Measurements from ENCODE around the gene RPTOR. TPM values are rescaled to one million over a fixed set of nuclear protein-coding genes. Genes with fewer than 3 reads are reported as not detected.

Gene RPTOR
- total RNA-seq, 1 donor from 2014 or later, result 18.8 TPM

DNA sequence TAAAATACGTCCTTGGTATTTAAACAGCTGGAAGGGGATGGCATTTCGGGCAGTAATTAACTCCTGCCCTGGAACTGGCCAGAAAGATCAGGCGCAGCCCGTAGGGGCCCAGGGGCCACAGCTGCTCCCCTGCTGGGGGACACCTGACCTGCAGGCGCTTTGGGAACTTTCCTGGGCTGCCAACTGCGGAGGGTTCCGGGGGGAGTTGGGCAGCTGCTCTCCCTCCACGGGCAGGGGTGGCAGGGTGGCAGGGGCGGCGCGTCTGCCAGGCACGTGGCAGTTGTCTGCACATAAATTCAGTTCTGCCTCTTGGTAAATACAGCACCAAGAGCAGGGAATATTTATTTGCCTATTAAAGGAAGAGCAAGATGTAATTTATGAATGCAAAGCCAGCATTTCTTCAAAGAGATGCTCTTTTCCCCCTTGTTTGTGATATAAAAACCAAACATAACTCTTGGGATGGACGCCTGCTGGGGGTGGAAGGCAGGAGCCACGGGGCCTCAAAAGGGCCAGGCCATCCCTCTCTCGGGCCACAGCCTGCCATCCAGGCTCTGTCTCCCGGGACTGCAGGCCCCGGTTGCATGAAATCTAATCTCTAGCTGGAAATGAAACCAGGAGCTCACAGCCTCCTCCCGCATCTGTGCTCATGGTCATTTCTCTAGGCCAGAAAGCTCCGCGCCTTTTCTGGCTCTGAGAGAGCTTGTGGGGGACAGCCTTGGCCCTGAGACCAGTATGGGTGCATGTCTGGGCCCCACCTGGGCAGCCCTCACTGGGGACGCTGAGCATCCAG, 417.1 kb downstream of the RPTOR start:
- ATAC-seq, result no peak

DNA sequence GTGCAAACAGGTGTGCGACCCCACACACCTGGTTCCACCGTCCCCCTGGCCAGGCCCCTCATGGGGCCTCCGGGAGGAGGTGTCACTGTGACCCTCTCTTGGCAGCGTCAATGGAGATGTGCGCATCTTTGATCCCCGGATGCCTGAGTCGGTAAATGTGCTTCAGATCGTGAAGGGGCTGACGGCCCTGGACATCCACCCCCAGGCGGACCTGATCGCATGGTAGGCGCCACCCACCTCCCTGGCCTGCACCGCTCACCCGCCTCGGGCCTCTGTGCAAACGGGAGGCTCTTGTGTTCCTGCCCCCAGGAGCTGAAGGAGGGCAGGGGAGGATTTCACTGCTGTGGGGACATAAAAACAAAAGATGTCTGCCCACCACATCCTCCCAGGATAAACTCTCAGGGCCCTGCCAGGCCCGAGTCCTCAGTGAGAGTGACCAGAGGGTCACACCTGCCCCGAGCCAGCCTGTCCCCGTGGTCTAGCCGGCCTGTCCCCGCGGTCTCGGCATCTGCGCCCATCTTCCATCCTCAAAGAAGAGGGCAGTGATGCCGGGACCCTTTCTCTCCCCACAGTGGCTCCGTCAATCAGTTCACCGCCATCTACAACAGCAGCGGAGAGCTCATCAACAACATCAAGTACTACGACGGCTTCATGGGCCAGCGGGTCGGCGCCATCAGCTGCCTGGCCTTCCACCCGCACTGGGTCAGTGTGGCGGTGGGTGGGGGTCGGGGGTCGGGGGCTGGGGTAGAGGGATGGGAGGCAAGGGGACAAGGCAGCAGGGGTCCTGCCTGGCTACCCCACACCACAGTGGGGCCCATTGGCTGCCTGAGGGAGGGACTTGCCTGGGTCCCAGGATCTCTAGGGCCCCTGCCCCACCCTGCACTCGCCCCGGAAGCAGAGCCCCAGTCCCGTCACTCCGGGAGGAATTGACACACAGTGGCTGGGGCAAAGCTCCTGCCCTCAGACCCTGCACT, 418.0 kb downstream of the RPTOR start:
- ATAC-seq (no peak), DNase-seq (ENCODE audit: low spot score) (no peak)

More for the DNA sequence above, 417.1 kb downstream of the RPTOR start:
- DNase-seq (ENCODE audit: low spot score), result no peak

DNA sequence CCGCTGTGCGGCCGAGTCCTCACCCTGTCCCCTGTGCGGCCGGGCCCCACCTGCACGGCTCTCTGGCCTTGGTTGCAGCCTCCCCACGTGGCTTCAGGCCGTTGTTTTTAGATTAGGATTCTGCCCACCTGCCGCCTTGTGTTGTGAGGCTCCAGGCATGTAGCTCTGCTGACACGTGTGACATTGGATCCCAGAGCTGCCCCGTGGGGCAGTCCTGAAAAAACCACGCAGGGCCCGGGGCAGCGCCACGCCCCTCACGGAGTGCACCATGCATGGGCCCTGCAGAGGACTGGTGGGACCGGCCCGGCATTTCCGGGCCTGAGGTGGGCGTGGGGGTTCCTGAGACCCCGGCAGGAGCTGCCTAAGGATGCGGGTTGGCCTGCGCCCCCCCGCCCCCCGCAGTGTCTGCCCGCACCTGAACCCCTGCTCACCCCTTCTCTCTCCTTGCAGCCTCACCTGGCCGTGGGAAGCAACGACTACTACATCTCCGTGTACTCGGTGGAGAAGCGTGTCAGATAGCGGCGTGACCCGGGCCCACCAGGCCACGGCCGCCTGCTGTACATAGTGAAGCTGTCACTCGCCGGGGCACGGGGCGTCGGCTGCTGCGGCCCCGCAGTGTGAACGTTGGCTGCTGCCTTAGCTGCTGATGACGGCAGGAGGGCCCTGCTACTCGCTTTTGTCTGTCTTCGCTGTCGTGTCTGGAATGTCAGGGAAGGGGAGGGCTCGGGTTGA, 419.3 kb downstream of the RPTOR start:
- DNase-seq (ENCODE audit: low spot score), result no peak
- no peak for ATAC-seq

DNA sequence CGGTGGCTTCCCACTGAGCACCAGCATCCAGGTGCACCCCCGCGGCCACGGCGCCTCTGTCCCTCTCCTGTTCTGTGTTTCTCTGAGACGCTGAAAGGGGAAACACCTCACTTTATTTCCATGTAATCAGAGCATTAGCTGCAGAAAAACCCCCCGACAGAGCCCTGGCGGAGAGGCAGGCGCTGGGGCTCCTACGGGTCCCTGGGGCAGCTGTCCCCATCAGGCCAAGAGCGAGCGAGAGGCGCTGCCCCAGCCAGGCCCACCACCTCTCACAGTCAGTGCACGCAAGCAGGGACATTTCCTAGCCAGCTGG, 419.9 kb downstream of the RPTOR start:
- DNase-seq (ENCODE audit: low spot score) (no peak), ATAC-seq (no peak)

DNA sequence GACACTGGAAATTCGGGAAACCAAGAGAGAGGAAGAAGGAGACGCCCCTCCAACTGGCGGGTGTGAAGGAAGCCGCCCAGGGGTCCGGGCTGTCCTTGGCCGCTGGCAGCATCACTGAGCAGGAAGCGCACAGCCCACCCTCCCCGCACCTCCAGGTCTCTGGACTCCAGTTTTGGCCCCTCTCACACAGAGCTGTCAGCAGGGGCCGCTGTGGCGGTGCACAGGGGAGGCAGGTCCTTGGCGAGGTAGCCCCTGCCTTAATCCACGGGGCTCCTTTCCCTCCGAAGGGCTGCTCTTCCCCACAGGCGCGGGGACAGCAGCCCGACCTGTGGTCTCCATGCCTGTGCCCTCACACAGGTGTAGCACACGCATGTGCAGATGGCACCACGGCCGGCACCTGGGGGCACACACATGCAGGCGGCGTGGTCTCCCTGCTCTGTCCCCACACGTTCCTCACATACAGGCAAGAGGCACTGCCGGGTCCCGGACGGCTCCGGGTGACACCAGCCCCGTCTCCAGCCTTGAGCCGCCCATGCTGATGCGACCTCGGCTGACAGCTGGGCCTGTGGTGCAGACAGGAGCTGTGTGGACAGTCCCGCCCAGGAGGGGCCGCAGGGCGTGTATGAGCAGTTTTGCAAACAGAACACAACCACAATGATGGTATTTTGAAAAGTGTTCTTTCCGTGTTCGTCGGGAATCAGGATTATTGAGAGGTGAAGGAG, 420.4 kb downstream of the RPTOR start:
- ATAC-seq, result no peak

DNA sequence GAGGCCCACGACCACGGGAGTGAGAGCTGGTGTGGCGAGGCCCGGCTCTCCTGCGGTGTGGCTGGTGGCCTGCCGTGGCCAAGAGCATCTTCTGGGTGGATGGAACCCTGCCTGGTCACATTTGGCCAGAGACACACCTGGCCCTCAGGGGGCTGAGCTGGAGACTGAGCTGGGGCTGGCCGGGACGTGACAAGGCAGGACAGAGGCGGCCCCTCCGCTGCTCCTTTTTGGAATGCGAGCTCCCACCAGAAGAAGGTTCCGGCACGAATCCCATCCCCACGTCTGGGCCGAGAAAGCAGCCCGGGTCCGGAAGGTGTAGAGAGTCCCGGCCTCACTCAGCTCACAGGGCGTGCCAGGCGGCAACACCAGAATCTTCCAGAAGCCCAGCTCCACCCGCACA, 421.0 kb downstream of the RPTOR start:
- DNase-seq (ENCODE audit: low spot score), result no peak
- ATAC-seq, result no peak

More for the DNA sequence above, 420.4 kb downstream of the RPTOR start:
- no peak for DNase-seq (ENCODE audit: low spot score)

DNA sequence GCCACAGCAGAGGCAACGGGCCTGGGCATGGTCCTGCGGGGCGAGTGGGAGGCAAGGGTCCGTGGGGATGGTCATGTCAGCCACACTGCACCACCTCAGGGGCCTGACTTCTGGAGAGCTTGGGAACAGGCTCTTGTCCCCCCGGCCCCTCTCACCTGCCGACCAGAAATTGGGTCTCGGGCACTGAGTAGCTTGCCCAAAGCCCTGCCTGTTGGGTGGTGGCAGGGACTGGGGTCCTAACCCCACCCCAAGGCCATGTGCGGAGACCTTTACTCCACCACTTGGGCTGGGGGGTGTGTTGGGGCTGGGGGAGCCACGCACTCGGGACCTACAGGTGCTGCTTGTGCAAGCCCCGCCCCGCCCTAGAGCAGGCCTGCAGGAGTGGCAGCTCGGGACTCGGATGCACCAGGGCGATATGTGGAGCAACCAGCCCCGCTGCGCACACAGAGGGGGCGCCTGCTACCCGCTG, 422.8 kb downstream of the RPTOR start:
- ATAC-seq (peak; percentile 3), DNase-seq (ENCODE audit: low spot score) (peak; percentile 44)

DNA sequence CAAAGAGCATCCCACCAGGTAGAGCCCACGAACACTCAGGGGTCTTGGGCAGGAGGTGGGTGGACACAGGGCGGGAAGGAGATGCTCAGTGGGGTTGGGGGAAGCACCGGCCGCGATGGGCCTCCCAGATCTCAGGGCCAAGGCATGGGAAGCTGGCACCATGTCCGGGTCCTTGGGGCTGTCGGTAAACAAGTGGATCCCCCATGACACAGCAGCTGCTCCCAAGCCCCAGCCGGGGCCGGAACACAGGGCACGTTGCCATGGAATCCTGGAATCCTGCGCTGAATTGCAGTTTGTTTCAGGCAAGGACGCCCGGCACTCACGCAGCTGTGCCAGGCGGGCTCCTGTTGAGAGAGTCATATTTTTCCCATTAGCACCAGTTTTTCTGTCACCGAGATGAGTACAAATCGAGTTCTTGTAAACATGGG, 424.0 kb downstream of the RPTOR start:
- DNase-seq (ENCODE audit: low spot score), result no peak
- no peak for ATAC-seq

DNA sequence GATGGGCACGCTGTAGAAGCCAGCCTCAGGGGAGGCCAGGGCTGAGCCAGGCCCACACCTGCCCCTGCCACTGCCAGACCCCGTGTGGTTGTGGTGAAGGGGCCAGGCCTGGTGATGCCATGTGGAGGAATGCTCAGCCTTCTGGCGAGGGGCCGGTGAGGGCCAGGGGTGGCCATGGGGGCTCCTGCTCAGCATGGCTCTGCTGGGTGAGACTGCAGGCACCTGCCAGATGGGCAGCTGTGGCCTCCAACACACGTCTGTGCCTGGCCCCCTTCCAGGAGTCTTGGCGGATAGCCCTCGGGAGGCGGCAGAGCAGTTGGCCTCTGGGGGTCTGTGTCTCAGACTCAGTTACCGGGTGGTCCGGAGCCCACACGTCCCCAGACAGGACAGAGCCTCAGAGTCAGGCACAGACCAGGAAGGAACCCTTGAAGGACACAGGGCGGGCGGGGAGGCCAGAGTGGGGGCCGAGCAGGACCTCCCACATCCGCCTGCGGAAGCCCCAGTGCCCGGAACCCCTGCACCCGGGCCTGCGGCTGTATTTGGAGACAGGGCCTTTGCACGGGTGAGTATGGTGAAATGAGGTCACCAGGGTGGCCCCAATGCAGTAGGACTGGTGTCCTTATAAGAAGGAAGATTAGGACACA, 424.5 kb downstream of the RPTOR start:
- DNase-seq (ENCODE audit: low spot score), result peak; percentile 46
- ATAC-seq, result peak; percentile 34

DNA sequence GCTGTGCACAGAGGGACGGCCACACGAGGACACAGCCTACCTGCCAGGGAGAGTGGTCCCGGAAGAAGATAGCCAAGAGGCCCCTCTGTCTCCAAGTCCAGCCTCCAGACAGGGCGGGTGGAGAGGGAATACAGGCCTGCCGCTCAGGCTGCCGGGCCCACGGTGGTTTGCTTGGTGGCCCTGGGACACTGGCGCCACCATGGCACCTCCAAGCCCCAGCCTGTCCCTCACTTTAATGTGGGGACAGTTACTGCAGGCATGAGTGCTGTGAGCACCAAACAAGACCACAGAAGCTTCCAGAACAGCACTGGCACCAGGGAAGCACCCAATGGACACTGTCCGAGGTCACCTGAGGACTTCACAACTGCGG, 425.0 kb downstream of the RPTOR start:
- no peak for DNase-seq (ENCODE audit: low spot score)
- peak; percentile 13 for ATAC-seq

DNA sequence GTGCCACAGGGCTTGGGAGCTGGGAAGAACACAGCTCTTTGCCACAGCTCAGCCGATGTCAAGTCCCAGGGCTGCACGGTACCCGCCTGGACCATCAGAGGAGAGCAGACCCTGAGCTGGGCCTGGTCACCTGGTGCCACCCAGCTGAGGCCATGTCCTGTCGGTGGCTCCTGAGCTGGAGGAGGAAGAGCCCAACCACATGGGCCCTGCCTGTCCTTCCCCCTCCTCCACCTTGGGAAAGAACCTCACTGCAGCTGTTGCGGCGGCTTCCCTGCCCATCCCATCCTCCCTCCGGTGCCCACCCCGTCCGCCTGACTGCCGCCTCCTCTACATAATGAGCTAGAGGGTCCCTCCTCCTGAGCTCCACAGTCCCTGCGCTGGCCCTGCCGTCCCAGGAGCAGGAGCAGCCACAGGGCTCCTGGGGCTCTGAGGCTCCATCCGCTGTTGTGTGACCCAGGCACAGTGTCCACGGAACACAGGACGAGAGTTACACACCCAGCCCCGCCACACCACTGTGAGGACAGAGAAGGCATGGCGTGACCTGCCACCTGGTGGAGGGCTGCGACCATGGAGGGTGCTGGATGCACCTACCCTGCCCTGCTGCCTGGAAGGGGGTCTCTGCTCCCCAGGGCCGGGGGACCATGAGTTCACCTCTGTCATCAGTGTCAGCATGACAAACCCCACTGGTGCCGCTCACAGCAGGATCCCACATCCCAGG, 425.6 kb downstream of the RPTOR start:
- DNase-seq (ENCODE audit: low spot score) (no peak), ATAC-seq (peak; percentile 62)

DNA sequence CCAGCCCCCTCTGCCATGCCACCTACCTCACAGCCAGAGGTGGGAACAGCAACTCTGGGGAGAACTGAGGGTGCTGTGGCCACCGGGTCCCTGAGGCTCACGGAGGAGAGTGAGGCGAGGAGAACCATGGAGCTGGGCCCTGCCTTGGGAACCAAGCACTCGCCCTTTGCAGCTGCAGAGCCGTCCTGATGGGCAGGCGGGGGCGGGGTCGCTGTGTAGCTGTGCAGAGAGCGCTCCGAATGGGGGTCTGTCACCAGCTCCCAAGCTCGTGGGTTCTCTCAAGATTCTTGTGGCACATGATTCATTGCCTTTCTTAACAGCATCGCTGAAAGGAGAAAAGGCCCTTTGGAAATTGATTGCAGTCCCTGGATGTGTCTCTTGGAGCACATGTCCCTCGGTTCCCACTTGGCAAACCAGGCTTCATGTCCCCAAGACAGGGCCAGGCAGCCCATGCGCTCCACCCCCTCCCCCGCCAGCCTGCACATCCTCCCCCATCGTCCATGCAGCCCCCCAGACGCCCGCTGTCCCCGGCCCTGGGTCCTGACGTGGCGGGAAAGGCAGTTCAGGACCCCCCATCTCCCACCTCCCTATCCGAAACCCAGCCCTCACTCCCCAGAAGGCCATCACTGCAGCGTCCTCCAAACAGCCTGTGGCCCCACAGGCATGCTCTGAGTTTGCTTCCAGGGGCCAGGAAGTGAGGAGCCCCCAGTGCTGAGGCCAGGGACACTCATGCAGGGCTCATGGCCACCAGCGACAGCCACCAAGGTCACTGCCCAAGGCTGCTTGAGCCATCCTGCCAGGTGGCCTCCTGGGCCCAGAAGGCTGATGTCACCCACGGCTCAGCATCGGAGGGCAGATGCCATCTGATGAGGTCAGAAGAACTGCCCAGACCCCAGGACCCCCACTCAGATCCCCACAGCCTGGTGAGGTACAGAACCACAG, 426.4 kb downstream of the RPTOR start:
- no peak for ATAC-seq
- no peak for DNase-seq (ENCODE audit: low spot score)

DNA sequence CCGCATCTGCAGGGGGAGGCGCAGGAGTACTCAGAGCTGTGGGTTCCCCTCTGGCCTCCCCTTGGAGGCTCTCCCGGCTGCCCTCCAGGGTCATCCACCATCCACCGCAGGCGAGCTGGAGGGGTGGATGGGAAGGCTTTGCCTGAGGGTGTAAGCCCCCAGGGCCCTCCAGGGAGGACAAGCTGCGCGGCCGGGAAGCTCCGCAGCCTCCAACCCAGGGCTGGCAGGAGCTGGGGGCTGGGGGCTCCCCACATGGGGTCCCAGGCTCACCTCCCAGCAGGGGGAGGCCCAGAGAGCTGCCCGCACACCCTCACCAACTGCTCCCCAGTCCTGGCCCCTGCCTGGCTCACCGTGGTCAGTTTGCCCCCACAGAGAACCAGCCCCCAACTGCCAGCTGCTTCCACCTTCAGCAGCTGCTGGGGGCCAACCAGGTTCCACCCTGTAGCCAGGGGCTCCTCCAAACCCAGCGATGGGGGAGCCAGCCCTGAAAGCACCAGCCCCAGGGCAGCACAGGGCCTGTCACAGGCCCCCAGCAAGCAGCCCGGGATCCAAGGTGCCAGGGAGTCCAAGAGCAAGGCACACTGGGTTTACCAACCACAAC, 427.2 kb downstream of the RPTOR start:
- DNase-seq (ENCODE audit: low spot score) (no peak), ATAC-seq (no peak)

DNA sequence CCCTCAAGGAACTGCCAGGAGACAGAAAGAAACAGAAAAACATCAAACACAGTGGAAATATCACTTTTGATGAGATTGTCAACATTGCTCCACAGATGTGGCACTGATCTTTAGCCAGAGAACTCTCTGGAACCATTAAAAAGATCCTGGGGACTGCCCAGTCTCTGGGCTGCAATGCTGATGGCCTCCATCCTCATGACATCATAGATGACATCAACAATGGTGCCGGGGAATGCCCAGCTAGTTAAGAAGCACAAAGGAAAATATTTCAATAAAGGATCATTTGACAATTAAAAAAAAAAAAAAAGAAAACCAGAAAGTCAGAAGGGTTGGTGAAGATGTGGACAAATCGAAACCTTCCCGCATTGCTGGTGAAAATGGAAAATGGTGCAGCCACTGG, 432.1 kb downstream of the RPTOR start:
- DNase-seq (ENCODE audit: low spot score) (no peak), ATAC-seq (no peak)

DNA sequence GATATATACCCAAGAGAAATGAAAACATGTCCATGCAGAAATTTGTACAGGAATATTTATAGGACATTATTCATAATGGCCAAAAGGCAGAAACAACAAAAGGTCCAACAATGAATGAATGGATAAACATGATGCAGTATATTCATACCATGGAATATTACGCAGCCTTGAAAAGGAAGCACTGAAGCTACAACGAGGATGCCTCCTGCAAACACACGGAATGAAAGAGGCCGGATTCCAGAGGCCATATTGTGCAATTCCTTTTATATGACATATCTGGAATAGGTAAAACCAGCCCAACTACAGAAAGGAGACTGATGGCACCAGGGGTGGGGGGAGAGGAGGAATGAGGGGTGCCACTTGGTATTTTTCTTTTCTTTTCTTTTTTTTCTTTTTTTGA, 432.5 kb downstream of the RPTOR start:
- no peak for DNase-seq (ENCODE audit: low spot score)
- no peak for ATAC-seq

DNA sequence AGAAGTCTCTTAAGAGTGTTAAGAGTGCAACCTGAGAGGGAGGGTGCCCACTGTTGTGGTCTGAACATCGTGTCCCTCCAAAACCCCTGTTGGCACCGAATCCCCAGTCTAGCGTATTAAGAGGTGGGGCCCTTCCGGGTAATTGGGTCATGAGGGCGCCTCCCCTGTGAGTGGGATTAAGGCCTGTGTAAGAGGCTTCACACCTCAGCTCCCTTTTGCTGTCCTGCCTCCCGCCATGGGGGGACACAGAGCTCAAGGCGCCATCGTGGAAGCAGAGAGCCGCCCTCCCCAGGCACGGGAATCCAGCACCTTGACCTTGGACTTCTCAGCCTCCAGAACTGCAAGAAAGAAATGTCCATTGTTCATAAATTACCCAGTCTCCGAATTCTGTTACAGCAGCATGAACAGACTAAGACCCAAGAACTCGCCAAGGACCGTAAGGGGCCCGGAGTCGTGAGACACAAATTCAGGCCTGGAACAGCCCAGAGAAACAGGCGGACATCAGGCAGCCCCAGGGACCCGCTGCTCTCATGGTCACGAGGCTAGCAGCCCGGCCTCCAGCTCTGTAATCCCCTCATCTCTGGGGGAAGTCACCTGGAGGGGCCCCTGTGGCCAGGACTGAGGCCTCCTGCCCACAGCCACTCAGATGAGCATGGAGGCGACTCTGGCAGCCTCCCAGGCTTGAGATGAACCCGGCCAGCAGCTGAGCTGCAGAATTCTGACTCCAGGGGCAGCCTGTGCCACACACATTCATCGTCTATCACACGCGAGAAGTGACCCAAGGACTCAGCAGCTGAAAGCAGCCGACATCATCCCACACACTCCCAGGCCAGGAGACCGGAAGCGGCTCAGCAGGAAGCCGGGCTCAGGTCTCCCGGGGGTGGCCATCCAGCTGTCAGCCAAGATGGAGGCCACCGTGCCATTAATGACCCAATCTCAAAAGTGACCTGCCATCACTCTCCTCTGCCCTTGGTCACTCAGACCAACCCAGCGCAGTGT, 434.2 kb downstream of the RPTOR start:
- DNase-seq (ENCODE audit: low spot score), result no peak
- no peak for ATAC-seq
